ENCODE results near the gene USP7.

DNA sequence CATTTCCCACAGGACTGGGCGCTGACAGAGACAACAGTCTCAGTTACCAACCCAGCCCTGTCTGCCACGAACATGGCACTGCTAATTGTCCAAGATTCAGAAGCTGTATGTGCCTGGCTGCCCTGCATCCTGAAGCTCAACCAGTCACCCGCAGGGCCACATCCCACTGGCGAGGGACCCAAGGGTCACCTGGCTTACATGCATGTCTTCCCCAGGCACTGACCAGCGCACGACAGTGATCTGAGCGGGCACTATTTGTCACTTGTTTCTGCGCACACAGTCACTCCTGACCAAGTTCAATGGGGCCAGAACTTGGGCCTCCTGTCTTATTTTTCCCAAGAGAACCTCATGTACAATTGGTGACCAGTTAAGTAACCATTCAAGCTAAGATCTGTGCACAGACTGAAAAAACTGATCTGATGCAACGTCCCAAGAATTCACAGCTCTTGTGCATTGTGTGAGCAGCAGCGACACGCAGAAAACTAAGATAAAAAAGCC, 13.1 kb downstream of the USP7 start:
- no peak for TF ChIP-seq CTCF (IDR thresholded peaks at IDR 0.05)
- TF ChIP-seq POLR2A (IDR thresholded peaks at IDR 0.05) = no peak
- no peak for TF ChIP-seq EP300 (IDR thresholded peaks at IDR 0.05)

All from gastroesophageal sphincter (tissue), 3 donors.